ENCODE results near the gene VEGFD. TPM values are rescaled to one million over a fixed set of nuclear protein-coding genes. Genes with fewer than 3 reads are reported as not detected.
"Not testable (repeated sequence)": the region's sequence is repeated elsewhere in the genome, so short reads cannot be mapped to it uniquely, and the experiment has no call there.

VEGFD gene
- total RNA-seq, 1 donor from 2014 or later, result 44.0 TPM

DNA sequence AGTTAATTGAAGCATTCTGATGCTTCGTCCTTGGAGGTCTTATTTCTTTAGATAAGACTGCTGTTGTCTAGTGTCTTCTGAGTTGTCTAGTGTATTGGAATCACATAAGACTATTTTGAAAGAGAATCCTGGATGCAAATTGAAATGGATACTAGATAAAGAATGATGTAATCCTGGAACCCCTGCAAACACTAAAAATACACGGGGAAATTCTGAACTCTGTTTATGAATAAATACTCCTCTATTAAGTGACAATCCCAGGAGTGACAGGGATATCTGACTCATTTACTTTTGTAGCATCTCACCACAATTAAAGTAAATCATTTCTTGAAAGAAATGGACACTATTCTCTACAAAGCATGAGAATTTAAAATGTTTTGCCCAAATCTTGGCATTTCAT is 69.7 kb downstream of the VEGFD start:
- no peak for ATAC-seq
- no peak overlapping the region for H3K4me3 ChIP-seq
- no peaks in the 10 kb centered on the region for H3K9me3 ChIP-seq
- no peaks in the 10 kb centered on the region for H3K36me3 ChIP-seq
- H3K27me3 ChIP-seq (ENCODE audit: low read depth), result no peaks in the 10 kb centered on the region
- H3K4me1 ChIP-seq, result peaks cover 9% of the 10 kb centered on the region
- DNase-seq, result no peak
- no peak overlapping the region for H3K27ac ChIP-seq
- intact Hi-C loops (cut with DNase I), result no loop called here
- TF ChIP-seq CTCF (IDR thresholded peaks at IDR 0.05), result no peak

- no peak for TF ChIP-seq CTCF (IDR thresholded peaks at IDR 0.05)
- peak overlapping the region; percentile 58 for H3K27ac ChIP-seq
These were observed 73.1 kb downstream of the VEGFD start for GRCh38 chrX:15311119-15311518.

DNA sequence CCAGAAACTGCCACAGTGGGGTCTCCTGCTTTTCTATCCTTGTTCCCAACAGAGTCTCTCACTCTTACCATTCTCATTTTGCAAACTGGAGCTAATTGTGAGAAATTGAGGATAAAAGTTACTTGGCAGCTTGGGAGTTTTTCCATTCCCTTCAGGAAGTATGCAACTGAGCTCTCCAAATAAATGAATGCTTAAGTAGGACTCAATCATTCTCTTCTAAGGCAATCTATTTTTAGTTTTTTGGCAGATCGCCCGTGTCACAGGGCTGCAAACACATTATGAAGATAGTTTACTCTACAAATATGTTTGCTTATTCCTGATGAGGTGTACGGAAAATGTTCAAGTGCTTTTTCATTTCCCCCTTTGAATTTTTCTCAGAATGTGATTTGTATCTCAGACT is 74.1 kb downstream of the VEGFD start:
- no peak overlapping the region for H3K4me3 ChIP-seq
- intact Hi-C loops (cut with DNase I), result no loop called here
- H3K36me3 ChIP-seq, result no peaks in the 10 kb centered on the region
- DNase-seq (no peak), ATAC-seq (peak; percentile 82 to 92)
- TF ChIP-seq CTCF (IDR thresholded peaks at IDR 0.05), result no peak
- peaks cover 9% of the 10 kb centered on the region for H3K4me1 ChIP-seq
- H3K27ac ChIP-seq, result peak overlapping the region; percentile 58
- no peaks in the 10 kb centered on the region for H3K9me3 ChIP-seq
- no peaks in the 10 kb centered on the region for H3K27me3 ChIP-seq (ENCODE audit: low read depth)

More at GRCh38 chrX:15311119-15311518, 73.1 kb downstream of the VEGFD start:
- DNase-seq (no peak), ATAC-seq (no peak)
- Histone ChIP-seq H3K36me3 (no peaks in the 10 kb centered on the region), H3K9me3 (no peaks in the 10 kb centered on the region), H3K27me3 (ENCODE audit: low read depth) (no peaks in the 10 kb centered on the region), H3K4me3 (no peak overlapping the region), H3K4me1 (peaks cover 9% of the 10 kb centered on the region)
- intact Hi-C loops (cut with DNase I), result no loop called here

DNA sequence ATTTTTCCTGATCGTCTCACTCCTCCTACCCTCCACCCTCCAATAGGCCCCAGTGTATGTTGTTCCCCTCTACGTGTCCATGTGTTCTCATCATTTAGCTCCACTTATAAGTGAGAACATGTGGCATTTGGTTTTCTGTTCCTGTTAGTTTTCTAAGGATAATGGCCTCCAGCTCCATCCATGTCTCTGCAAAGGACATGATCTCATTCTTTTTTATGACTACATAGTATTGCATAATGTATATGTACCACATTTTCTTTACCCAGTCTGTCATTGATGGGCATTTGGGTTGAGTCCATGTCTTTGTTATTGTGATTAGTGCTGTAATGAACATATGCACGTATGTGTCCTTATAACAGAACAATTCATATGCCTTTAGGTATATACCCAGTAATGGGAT is 78.3 kb downstream of the VEGFD start:
- ATAC-seq; H3K4me3 ChIP-seq; DNase-seq; H3K9me3 ChIP-seq; H3K27me3 ChIP-seq (ENCODE audit: low read depth); H3K36me3 ChIP-seq; H3K4me1 ChIP-seq; intact Hi-C loops (cut with DNase I); H3K27ac ChIP-seq: not testable (repeated sequence)

GRCh38 chrX:15301924-15302323 is 82.3 kb downstream of the VEGFD start:
- DNase-seq, result peak; percentile 74
- peak; percentile 90 to 94 for ATAC-seq
- Histone ChIP-seq H3K27ac (peak overlapping the region; percentile 31), H3K36me3 (no peaks in the 10 kb centered on the region), H3K27me3 (ENCODE audit: low read depth) (no peaks in the 10 kb centered on the region), H3K4me1 (peaks cover 19% of the 10 kb centered on the region), H3K4me3 (no peak overlapping the region), H3K9me3 (no peaks in the 10 kb centered on the region)
- intact Hi-C loops (cut with DNase I), result no loop called here
- no peak for TF ChIP-seq CTCF (IDR thresholded peaks at IDR 0.05)

- ATAC-seq, result peak in 1 of 2 donors; percentile 4
These were observed 84.0 kb downstream of the VEGFD start for GRCh38 chrX:15299941-15300851.

More at GRCh38 chrX:15299941-15300851, 84.0 kb downstream of the VEGFD start:
- peak; percentile 43 for TF ChIP-seq CTCF (IDR thresholded peaks at IDR 0.05)
- DNase-seq, result no peak
- Histone ChIP-seq H3K4me3 (no peak overlapping the region), H3K27me3 (ENCODE audit: low read depth) (no peaks in the 10 kb centered on the region), H3K9me3 (no peaks in the 10 kb centered on the region), H3K36me3 (no peaks in the 10 kb centered on the region), H3K4me1 (peaks cover 19% of the 10 kb centered on the region), H3K27ac (peak overlapping the region; percentile 68)
- intact Hi-C loops (cut with DNase I), result no loop called here
